Heart right ventricle (tissue), 16 donors: ENCODE data around the gene RARB. TPM values are rescaled to one million over a fixed set of nuclear protein-coding genes. Genes with fewer than 3 reads are reported as not detected.

Source experiments
- ATAC-seq, 8 donors: fragments of 200-7000 bp; cut with Tn5 transposase; one replicate each; pipeline ENCODE4 v1.9.1; 2020; ENCODE audit warnings: mild to moderate bottlenecking in 8 of 8, moderate library complexity in 8 of 8, moderate number of reproducible peaks in 1 of 8
- DNase-seq, 2 donors: peaks; one replicate each; pipeline ENCODE4 v3.0.0-alpha.2; 2020
- H3K27ac ChIP-seq, 10 donors: fragments of 200-600 bp; sonication (generic) in 2 of 10; one replicate each; pipeline versions ENCODE4 v1.5.0 to v1.8.0; 2020 to 2022; ENCODE audit warnings: mild to moderate bottlenecking in 3 of 10
- H3K27me3 ChIP-seq, 7 donors: fragments of 200-600 bp; one replicate each; pipeline ENCODE4 v1.8.0; 2021 to 2022; ENCODE audit warnings: mild to moderate bottlenecking in 2 of 7
- H3K36me3 ChIP-seq, 9 donors: fragments of 200-600 bp; sonication (generic) in 1 of 9; one replicate each; pipeline versions ENCODE4 v1.5.0 to v1.8.0; 2020 to 2022; ENCODE audit warnings: mild to moderate bottlenecking in 2 of 9
- H3K4me1 ChIP-seq, 9 donors: fragments of 200-600 bp; sonication (generic) in 1 of 9; one replicate each; pipeline versions ENCODE4 v1.5.0 to v1.8.0; 2020 to 2022; ENCODE audit warnings: mild to moderate bottlenecking in 4 of 9
- H3K4me3 ChIP-seq, 10 donors: fragments of 200-600 bp; sonication (generic) in 2 of 10; one replicate each; pipeline versions ENCODE4 v1.5.0 to v1.8.0; 2020 to 2022; ENCODE audit warnings: mild to moderate bottlenecking in 7 of 10, moderate library complexity in 2 of 10
- H3K9me3 ChIP-seq, 11 donors: fragments of 200-600 bp in 10 of 11; sonication (generic) in 2 of 11; one replicate each; pipeline versions ENCODE4 v1.5.0 to v1.8.0; 2013 to 2022; ENCODE audit warnings: mild to moderate bottlenecking in 2 of 11, control low read depth in 1 of 11, moderate library complexity in 1 of 11
- WGBS, 2 donors: extraction: QIAGEN DNeasy Blood & Tissue Kit; methylation state at CpG; one replicate each; pipeline ENCODE4 v1.1.7; 2013; ENCODE audit warnings: inconsistent platforms in 1 of 2; 5-methylcytosine and 5-hydroxymethylcytosine counted together
- intact Hi-C, 10 donors: fragments of 100-400 bp; cut with DNase I; formaldehyde crosslinking; loops; one replicate each; pipeline versions ENCODE4 v1.11.1 to v1.14.2; 2022
- polyA plus RNA-seq, 2 donors: library from polyadenylated mRNA; stranded (reverse); fragments of 200-250 nt; gene quantifications; one replicate each; pipeline ENCODE4 v1.2.3, GENCODE V29; 2013
- total RNA-seq, 10 donors: library from RNA; stranded (reverse); fragmentation: NEBNext Ultra II Directional in 3 of 10; extraction: Animal tissue kit (Norgen Biotek cat#: 25700) in 3 of 10; gene quantifications; one replicate each; pipeline versions ENCODE4 v1.2.1 to v1.2.4, GENCODE V29; 2021 to 2023
- TF ChIP-seq, protein P1 (sequence below), 9 donors: fragments of 200-600 bp; sonication (generic) in 2 of 9; IDR thresholded peaks; one replicate each; pipeline versions ENCODE4 v1.5.0 to v1.8.0; 2021 to 2022; ENCODE audit warnings: antibody characterized with exemption in 9 of 9, mild to moderate bottlenecking in 5 of 9, moderate library complexity in 1 of 9
- donor health status: Arrhythmogenic right ventricular cardiomyopathy.
- donor health status: ischemic (EF 13 %, LVEDD 7.1; RV severe dilation, severe dysfunction).
- donor health status: healthy with polysubstance abuse.
- donor health status: DM: no; HTN: yes; CAD: no.
- donor health status: DM: no; HTN: no; CAD: no.
- donor health status: ischemic (EF 25% LVEDD 6.9; RV normal size, moderate dysfunction).
- donor health status: ischemic (EF 25% LVEDD 5.7; RV mildly dilated, moderate dysfunction).
- donor health status: healthy.
- donor health status: DM: yes; HTN: yes; CAD: no.
- donor health status: Ischemic cardiomyopathy.
- donor health status: ischemic (EF 35%, LVEDD 5.7; RV mildly dilated, moderate dysfunction).
- donor health status: nonischemic (EF 11% LVEDD 7.7; RV severe dilation, severe dysfunction).
- donor health status: DM: yes; HTN: yes; CAD: no.
- donor health status: PGD.
- donor health status: ischemic (EF 29% LVEDD 5.4; RV normal size, mild dysfunction).
- donor health status: nonischemic (EF 23%, LVEDD 6.1; RV moderate dilation, normal function).

Gene RARB
- total and polyA plus RNA-seq, 12 donors, result 3.6 to 23.2 (median 17.8) TPM

DNA sequence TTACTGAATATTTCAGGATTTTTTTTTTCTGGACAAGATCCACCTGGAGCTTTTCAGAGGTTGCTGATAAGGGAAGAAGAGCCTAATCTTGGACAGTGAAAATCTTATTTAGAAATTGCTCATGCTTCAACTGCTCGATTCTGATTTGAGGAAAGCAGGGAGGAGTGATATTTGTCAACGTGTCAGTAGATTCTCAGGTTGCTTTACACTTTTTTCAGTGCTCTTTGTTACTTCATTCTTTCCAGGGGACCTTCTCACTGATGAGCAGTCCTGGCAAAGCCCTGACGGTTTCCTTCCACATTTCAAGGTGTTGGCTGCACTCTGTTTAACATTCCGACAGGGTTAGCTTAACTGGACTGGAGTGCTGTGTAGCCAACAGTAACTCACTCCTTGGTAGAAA lies 24.1 kb upstream of the RARB start:
- H3K9me3 ChIP-seq, result no peaks in the 10 kb centered on the region
- ATAC-seq, result no peak
- intact Hi-C loops, result no loop called here
- H3K4me1 ChIP-seq, result peaks cover 0 to 6% (median 0%) of the 10 kb centered on the region in 9 donors
- no peak for DNase-seq
- no peak overlapping the region for H3K27ac ChIP-seq
- no peaks in the 10 kb centered on the region for H3K36me3 ChIP-seq
- H3K4me3 ChIP-seq, result no peak overlapping the region
- TF ChIP-seq, protein P1, sequence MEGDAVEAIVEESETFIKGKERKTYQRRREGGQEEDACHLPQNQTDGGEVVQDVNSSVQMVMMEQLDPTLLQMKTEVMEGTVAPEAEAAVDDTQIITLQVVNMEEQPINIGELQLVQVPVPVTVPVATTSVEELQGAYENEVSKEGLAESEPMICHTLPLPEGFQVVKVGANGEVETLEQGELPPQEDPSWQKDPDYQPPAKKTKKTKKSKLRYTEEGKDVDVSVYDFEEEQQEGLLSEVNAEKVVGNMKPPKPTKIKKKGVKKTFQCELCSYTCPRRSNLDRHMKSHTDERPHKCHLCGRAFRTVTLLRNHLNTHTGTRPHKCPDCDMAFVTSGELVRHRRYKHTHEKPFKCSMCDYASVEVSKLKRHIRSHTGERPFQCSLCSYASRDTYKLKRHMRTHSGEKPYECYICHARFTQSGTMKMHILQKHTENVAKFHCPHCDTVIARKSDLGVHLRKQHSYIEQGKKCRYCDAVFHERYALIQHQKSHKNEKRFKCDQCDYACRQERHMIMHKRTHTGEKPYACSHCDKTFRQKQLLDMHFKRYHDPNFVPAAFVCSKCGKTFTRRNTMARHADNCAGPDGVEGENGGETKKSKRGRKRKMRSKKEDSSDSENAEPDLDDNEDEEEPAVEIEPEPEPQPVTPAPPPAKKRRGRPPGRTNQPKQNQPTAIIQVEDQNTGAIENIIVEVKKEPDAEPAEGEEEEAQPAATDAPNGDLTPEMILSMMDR (IDR thresholded peaks at IDR 0.05), result no peak
- H3K27me3 ChIP-seq, result no peaks in the 10 kb centered on the region
- 58 to 62% methylated on average over 4 of the region's 4 CpGs for WGBS, 2 donors

- Histone ChIP-seq H3K9me3 (no peaks in the 10 kb centered on the region), H3K4me1 (peaks cover 0 to 6% (median 0%) of the 10 kb centered on the region in 9 donors), H3K27me3 (no peaks in the 10 kb centered on the region), H3K36me3 (no peaks in the 10 kb centered on the region), H3K27ac (no peak overlapping the region), H3K4me3 (no peak overlapping the region)
- TF ChIP-seq, protein P1 (IDR thresholded peaks at IDR 0.05), result no peak
- DNase-seq (no peak), ATAC-seq (no peak)
- intact Hi-C loops, result no loop called here
- WGBS, 2 donors, result 95 to 96% methylated on average over 4 of the region's 4 CpGs
Observed at GRCh38 chr3:25404569-25404968, 23.5 kb upstream of the RARB start.

GRCh38 chr3:25405335-25405734 lies 22.7 kb upstream of the RARB start:
- DNase-seq (no peak), ATAC-seq (no peak)
- Histone ChIP-seq H3K4me3 (no peak overlapping the region), H3K9me3 (no peaks in the 10 kb centered on the region), H3K27ac (no peak overlapping the region), H3K4me1 (peaks cover 0 to 6% (median 0%) of the 10 kb centered on the region in 9 donors), H3K27me3 (no peaks in the 10 kb centered on the region), H3K36me3 (no peaks in the 10 kb centered on the region)
- intact Hi-C loops, result no loop called here
- 78 to 81% methylated on average over 1 of the region's 1 CpG for WGBS, 2 donors
- TF ChIP-seq, protein P1 (IDR thresholded peaks at IDR 0.05), result no peak

- intact Hi-C loops, result no loop called here
- Histone ChIP-seq H3K4me3 (no peak overlapping the region), H3K27me3 (no peaks in the 10 kb centered on the region), H3K36me3 (no peaks in the 10 kb centered on the region), H3K4me1 (no peaks in the 10 kb centered on the region), H3K9me3 (no peaks in the 10 kb centered on the region), H3K27ac (no peak overlapping the region)
- DNase-seq, result no peak
- TF ChIP-seq, protein P1 (IDR thresholded peaks at IDR 0.05), result no peak
- WGBS, 2 donors, result 92% methylated on average over 4 of the region's 4 CpGs
- no peak for ATAC-seq
Observed at GRCh38 chr3:25410703-25411102, 17.4 kb upstream of the RARB start.

DNA sequence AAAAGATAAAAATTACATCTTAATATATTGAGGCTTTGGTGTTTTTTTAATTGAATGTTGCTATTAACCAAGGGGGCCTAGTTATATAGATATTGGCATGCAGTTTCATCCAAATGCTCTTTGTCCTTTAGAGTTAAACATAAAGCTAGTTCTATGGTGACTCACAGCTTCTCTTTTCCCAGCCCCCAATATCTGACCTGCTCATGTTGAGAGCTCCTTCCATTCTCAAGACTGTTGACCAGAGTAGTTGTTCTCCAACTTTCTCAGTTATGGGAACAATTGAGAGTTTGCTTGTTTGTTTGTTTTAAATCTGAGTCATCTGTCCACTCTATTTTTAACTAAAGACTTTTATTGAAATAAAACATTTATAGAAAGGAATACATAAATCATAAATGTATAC lies 15.8 kb upstream of the RARB start:
- ATAC-seq (no peak), DNase-seq (no peak)
- intact Hi-C loops, result no loop called here
- Histone ChIP-seq H3K27ac (no peak overlapping the region), H3K36me3 (no peaks in the 10 kb centered on the region), H3K4me1 (no peaks in the 10 kb centered on the region), H3K9me3 (no peaks in the 10 kb centered on the region), H3K27me3 (no peaks in the 10 kb centered on the region), H3K4me3 (no peak overlapping the region)
- TF ChIP-seq, protein P1 (IDR thresholded peaks at IDR 0.05), result no peak
